Endothelial cell of umbilical vein (primary cell): ENCODE data around the gene BABAM2. TPM values are rescaled to one million over a fixed set of nuclear protein-coding genes. Genes with fewer than 3 reads are reported as not detected.

Source experiments
- BruUV-seq: library from RNA; stranded (reverse); fragments of 400-500 nt; replicated peaks from 2 replicates; lab custom pipeline; 2021; lab: Mats Ljungman, UMichigan
- CTCF ChIA-PET: fragments of 300-600, 350-600 bp; sonication (Branson Sonifier 250); formaldehyde crosslinking; loops from one replicate; lab custom pipeline; 2021; ENCODE audit warnings: antibody characterized with exemption, inconsistent platforms; lab: Charles Lee
- POLR2A ChIA-PET: fragments of 300-600, 350-600 bp; sonication (Branson Sonifier 250); formaldehyde crosslinking; loops from one replicate; lab custom pipeline; 2021; ENCODE audit warnings: antibody characterized with exemption, inconsistent platforms; lab: Charles Lee
- DNase-seq: peaks from one replicate; pipeline ENCODE4 v3.0.0-alpha.2; 2011; ENCODE audit warnings: low read depth, low spot score
- FAIRE-seq: peaks from 2 replicates; lab custom pipeline; 2011; peaks lifted over from hg19 to GRCh38; lab: Jason Lieb, UNC
- H2AFZ ChIP-seq: 2 replicates; pipeline ENCODE4 v1.6.0; 2012; ENCODE audit warnings: low read depth, low read length, control low read depth, inconsistent platforms
- H3K27ac ChIP-seq: 2 replicates; pipeline ENCODE4 v1.5.1; 2011; ENCODE audit warnings: low read depth, mild to moderate bottlenecking, control low read depth, low read length, moderate library complexity; ENCODE audit not compliant: insufficient read depth
- H3K27me3 ChIP-seq, 2 experiments: 2 replicates each; pipeline versions ENCODE4 v1.6.0 to v1.6.1; 2011; ENCODE audit warnings: low read length in 2 of 2, mixed read lengths in 1 of 2; ENCODE audit not compliant: control insufficient read depth in 2 of 2, insufficient read depth in 2 of 2
- H3K36me3 ChIP-seq, 2 experiments: 2 replicates in 1 of 2; 3 replicates in 1 of 2; pipeline ENCODE4 v1.5.1; 2011; ENCODE audit warnings: low read length in 2 of 2, mild to moderate bottlenecking in 1 of 2, moderate library complexity in 1 of 2; ENCODE audit not compliant: control insufficient read depth in 2 of 2, insufficient read depth in 2 of 2; ENCODE audit errors: extremely low read depth in 1 of 2
- H3K4me1 ChIP-seq: 3 replicates; pipeline ENCODE4 v1.5.1; 2011; ENCODE audit warnings: mild to moderate bottlenecking, low read length; ENCODE audit not compliant: control insufficient read depth, insufficient read depth; ENCODE audit errors: extremely low read depth
- H3K4me2 ChIP-seq: 2 replicates; pipeline ENCODE4 v1.6.1; 2011; ENCODE audit warnings: low read length, control low read depth, mixed read lengths; ENCODE audit not compliant: insufficient read depth
- H3K4me3 ChIP-seq, 3 experiments: fragments of 200-600 bp in 1 of 3; sonication (generic), shearing (Covaris generic) in 1 of 3; replicated peaks in 1 of 3; 2 replicates each; pipeline ENCODE4 v1.5.1; 2011 to 2016; ENCODE audit warnings: control low read depth in 3 of 3, low read length in 3 of 3, mild to moderate bottlenecking in 2 of 3, inconsistent platforms in 1 of 3, low read depth in 1 of 3, moderate library complexity in 1 of 3; ENCODE audit not compliant: insufficient read depth in 1 of 3
- H3K79me2 ChIP-seq: 2 replicates; pipeline ENCODE4 v1.6.0; 2012; ENCODE audit warnings: low read length, inconsistent platforms; ENCODE audit not compliant: control insufficient read depth, insufficient read depth
- H3K9ac ChIP-seq: replicated peaks from 2 replicates; pipeline ENCODE3; 2011; ENCODE audit warnings: low read length, control low read depth; ENCODE audit not compliant: insufficient read depth; ENCODE audit errors: extremely low read depth
- H3K9me1 ChIP-seq: replicated peaks from 3 replicates; pipeline ENCODE4 v1.6.0; 2011; ENCODE audit warnings: mild to moderate bottlenecking, low read length; ENCODE audit not compliant: control insufficient read depth, insufficient read depth; ENCODE audit errors: extremely low read depth
- H3K9me3 ChIP-seq: replicated peaks from 2 replicates; pipeline ENCODE4 v1.5.1; 2012; ENCODE audit warnings: low read length, inconsistent platforms; ENCODE audit not compliant: control insufficient read depth, insufficient read depth
- H4K20me1 ChIP-seq: replicated peaks from 2 replicates; pipeline ENCODE3; 2011; ENCODE audit warnings: mild to moderate bottlenecking, low read length; ENCODE audit not compliant: control insufficient read depth, insufficient read depth; ENCODE audit errors: extremely low read depth
- GATA2 ChIP-seq: IDR thresholded peaks from 2 replicates; pipeline ENCODE4 v1.7.0; 2011; ENCODE audit warnings: low read depth, mild to moderate bottlenecking, moderate library complexity, mixed read lengths, low read length; ENCODE audit not compliant: insufficient read length, insufficient read depth
- JUN ChIP-seq: IDR thresholded peaks from 2 replicates; pipeline ENCODE4 v1.6.1; 2011; ENCODE audit warnings: borderline replicate concordance, low read depth; ENCODE audit not compliant: insufficient read length, insufficient read depth
- MYC ChIP-seq: IDR thresholded peaks from one replicate; pipeline ENCODE4 v1.6.1; 2011; ENCODE audit warnings: mild to moderate bottlenecking, low read depth, low read length
- POLR2A ChIP-seq: IDR thresholded peaks from 2 replicates; pipeline ENCODE4 v1.6.1; 2012; ENCODE audit warnings: low read depth, mild to moderate bottlenecking, control low read depth, low read length
- POLR2AphosphoS5 ChIP-seq: IDR thresholded peaks from 2 replicates; pipeline ENCODE4 v1.6.1; 2012; ENCODE audit warnings: low read depth, mild to moderate bottlenecking, control low read depth, low read length, moderate library complexity; ENCODE audit not compliant: insufficient read depth
- dilution Hi-C: fragments of 300-500 bp; cut with MboI; formaldehyde crosslinking; loops from one replicate; pipeline ENCODE4 v1.15.0; 2019; ENCODE audit warnings: low sequenced_read_pairs; ENCODE audit not compliant: extremely low pct_ligation_motif_present
- intact Hi-C: fragments of 100-400 bp; cut with micrococcal nuclease; formaldehyde crosslinking; loops from one replicate; pipeline ENCODE4 v1.10.0; 2022
- polyA plus RNA-seq, 4 experiments: library from polyadenylated mRNA; depleted of rRNA in 3 of 4; stranded (reverse) in 3 of 4; unstranded in 1 of 4; fragments of >200 nt; gene quantifications; 2 replicates each; pipeline versions ENCODE4 v1.2.1 to v1.2.3, GENCODE V29; 2011 to 2012; ENCODE audit warnings: missing spikeins in 1 of 4
- total RNA-seq: library from RNA; stranded (reverse); gene quantifications from 2 replicates; pipeline ENCODE4 v1.2.3, GENCODE V29; 2021
- TF ChIP-seq, protein P1 (sequence below), 2 donors: IDR thresholded peaks; 1 replicate in 1 of 2; 2 replicates in 1 of 2; pipeline ENCODE4 v1.5.1; 2011; ENCODE audit warnings: low read length in 2 of 2, mild to moderate bottlenecking in 2 of 2, moderate library complexity in 2 of 2, control low read depth in 1 of 2, inconsistent platforms in 1 of 2, low read depth in 1 of 2; ENCODE audit not compliant: insufficient read depth in 1 of 2; ENCODE audit errors: extremely low read depth in 1 of 2
- TF ChIP-seq, protein P2 (sequence below): IDR thresholded peaks from 2 replicates; pipeline ENCODE4 v1.6.1; 2011; ENCODE audit not compliant: insufficient read depth, insufficient read length

BABAM2 gene
- total and polyA plus RNA-seq, 2 donors (not counting 3 experiments of a cell fraction or from before 2014, with no cell fraction given), result 19.9 to 27.6 TPM

DNA sequence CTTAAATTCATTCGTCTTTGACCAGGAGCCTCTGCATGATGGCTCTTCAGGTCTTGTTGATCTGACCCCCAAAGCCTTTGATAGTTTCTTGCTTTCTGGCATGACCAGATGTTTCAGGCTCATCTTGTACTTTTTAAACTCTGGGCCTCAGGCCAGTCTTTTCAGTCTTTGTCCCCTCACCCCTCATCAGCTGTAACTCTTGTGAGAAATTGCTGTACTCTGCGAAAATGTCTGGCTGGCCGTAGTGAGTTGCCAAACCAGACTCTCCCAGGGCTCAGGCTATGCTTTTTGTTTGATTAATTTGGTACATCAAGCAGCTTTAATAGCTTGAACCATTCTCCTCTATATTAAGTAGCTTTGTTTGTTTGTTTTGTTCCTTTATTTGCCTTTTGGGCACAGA lies 75.9 kb downstream of the BABAM2 start:
- dilution Hi-C loops, result no loop called here
- intact Hi-C loops, result no loop called here
- no TSS peak for BruUV-seq
- H4K20me1 ChIP-seq, result no peaks in the 10 kb centered on the region
- H3K27ac ChIP-seq, result no peak overlapping the region
- H2AFZ ChIP-seq, result no peak overlapping the region
- H3K4me2 ChIP-seq, result no peak overlapping the region
- ChIA-PET CTCF (no interaction called here), POLR2A (no interaction called here)
- no peaks in the 10 kb centered on the region for H3K79me2 ChIP-seq
- H3K27me3 ChIP-seq, result no peaks in the 10 kb centered on the region
- DNase-seq, result no peak
- H3K9me1 ChIP-seq, result no peaks in the 10 kb centered on the region
- no peak overlapping the region for H3K4me3 ChIP-seq
- no peak for FAIRE-seq
- no peaks in the 10 kb centered on the region for H3K4me1 ChIP-seq
- no peak overlapping the region for H3K9ac ChIP-seq
- no peaks in the 10 kb centered on the region for H3K9me3 ChIP-seq
- TF ChIP-seq GATA2 (no peak), POLR2A (no peak), POLR2AphosphoS5 (no peak), MYC (no peak), JUN (no peak)
- TF ChIP-seq, protein P1, sequence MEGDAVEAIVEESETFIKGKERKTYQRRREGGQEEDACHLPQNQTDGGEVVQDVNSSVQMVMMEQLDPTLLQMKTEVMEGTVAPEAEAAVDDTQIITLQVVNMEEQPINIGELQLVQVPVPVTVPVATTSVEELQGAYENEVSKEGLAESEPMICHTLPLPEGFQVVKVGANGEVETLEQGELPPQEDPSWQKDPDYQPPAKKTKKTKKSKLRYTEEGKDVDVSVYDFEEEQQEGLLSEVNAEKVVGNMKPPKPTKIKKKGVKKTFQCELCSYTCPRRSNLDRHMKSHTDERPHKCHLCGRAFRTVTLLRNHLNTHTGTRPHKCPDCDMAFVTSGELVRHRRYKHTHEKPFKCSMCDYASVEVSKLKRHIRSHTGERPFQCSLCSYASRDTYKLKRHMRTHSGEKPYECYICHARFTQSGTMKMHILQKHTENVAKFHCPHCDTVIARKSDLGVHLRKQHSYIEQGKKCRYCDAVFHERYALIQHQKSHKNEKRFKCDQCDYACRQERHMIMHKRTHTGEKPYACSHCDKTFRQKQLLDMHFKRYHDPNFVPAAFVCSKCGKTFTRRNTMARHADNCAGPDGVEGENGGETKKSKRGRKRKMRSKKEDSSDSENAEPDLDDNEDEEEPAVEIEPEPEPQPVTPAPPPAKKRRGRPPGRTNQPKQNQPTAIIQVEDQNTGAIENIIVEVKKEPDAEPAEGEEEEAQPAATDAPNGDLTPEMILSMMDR (IDR thresholded peaks at IDR 0.05; ENCODE audit: extremely low read depth in 1 of 2, insufficient read depth in 1 of 2, low read depth in 1 of 2, low read length in 2 of 2), result no peak
- TF ChIP-seq, protein P2, sequence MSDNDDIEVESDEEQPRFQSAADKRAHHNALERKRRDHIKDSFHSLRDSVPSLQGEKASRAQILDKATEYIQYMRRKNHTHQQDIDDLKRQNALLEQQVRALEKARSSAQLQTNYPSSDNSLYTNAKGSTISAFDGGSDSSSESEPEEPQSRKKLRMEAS, result no peak
- no peaks in the 10 kb centered on the region for H3K36me3 ChIP-seq
